SK-N-SH treated with all-trans-retinoic acid at 6 μM for 48 hours (cell line): Measurements from ENCODE around the gene CACNB4.

Experiments
- ARNTL ChIP-seq: fragments of 450-650 bp; formaldehyde crosslinking; IDR thresholded peaks from 2 replicates; pipeline ENCODE4 v1.5.0; 2020; ENCODE audit warnings: low read depth, mild to moderate bottlenecking, moderate library complexity, borderline replicate concordance
- CREB5 ChIP-seq: fragments of 250-450 bp; sonication (Bioruptor Pico); IDR thresholded peaks from 2 replicates; pipeline ENCODE4 v1.5.1; 2020; ENCODE audit warnings: low read depth, mild to moderate bottlenecking, moderate library complexity
- CSRNP3 ChIP-seq: fragments of 250-450 bp; sonication (Bioruptor Pico); IDR thresholded peaks from 2 replicates; pipeline ENCODE4 v1.5.1; 2021; ENCODE audit warnings: mild to moderate bottlenecking, moderate library complexity
- GLIS3 ChIP-seq: fragments of 250-450 bp; sonication (Bioruptor Pico); IDR thresholded peaks from 2 replicates; pipeline ENCODE4 v1.5.0; 2020; ENCODE audit warnings: mild to moderate bottlenecking, moderate library complexity
- ISL1 ChIP-seq: fragments of 250-450 bp; sonication (Bioruptor Pico); IDR thresholded peaks from 2 replicates; pipeline ENCODE4 v2.1.2; 2022; ENCODE audit warnings: mild to moderate bottlenecking, moderate library complexity
- PATZ1 ChIP-seq: fragments of 250-450 bp; sonication (Bioruptor Pico); IDR thresholded peaks from 2 replicates; pipeline ENCODE4 v1.8.0; 2020; ENCODE audit warnings: mild to moderate bottlenecking, moderate library complexity, borderline replicate concordance
- PPARA ChIP-seq: fragments of 250-450 bp; sonication (Bioruptor Pico); IDR thresholded peaks from 2 replicates; pipeline ENCODE4 v1.5.0; 2020; ENCODE audit warnings: mild to moderate bottlenecking, borderline replicate concordance
- TCF4 ChIP-seq: fragments of 250-450 bp; sonication (Bioruptor Pico); IDR thresholded peaks from 2 replicates; pipeline ENCODE4 v1.8.0; 2021; ENCODE audit warnings: mild to moderate bottlenecking, moderate library complexity, borderline replicate concordance
- TOX ChIP-seq: fragments of 250-450 bp; sonication (Bioruptor Pico); IDR thresholded peaks from 2 replicates; pipeline ENCODE4 v1.8.0; 2021; ENCODE audit warnings: mild to moderate bottlenecking, moderate library complexity, borderline replicate concordance
- ZFP3 ChIP-seq: fragments of 250-450 bp; sonication (Bioruptor Pico); IDR thresholded peaks from 2 replicates; pipeline ENCODE4 v1.5.0; 2020; ENCODE audit warnings: mild to moderate bottlenecking, moderate library complexity
- ZFP30 ChIP-seq: fragments of 450-650 bp; formaldehyde crosslinking; IDR thresholded peaks from 2 replicates; pipeline ENCODE4 v1.5.0; 2022; ENCODE audit warnings: mild to moderate bottlenecking, moderate library complexity
- ZNF70 ChIP-seq: fragments of 450-650 bp; formaldehyde crosslinking; IDR thresholded peaks from 2 replicates; pipeline ENCODE4 v1.5.0; 2020; ENCODE audit warnings: mild to moderate bottlenecking, moderate library complexity
- ZNF8 ChIP-seq: fragments of 450-650 bp; formaldehyde crosslinking; IDR thresholded peaks from 2 replicates; pipeline ENCODE4 v1.5.0; 2020; ENCODE audit warnings: mild to moderate bottlenecking, moderate library complexity
- TF ChIP-seq, protein P1 (sequence below): fragments of 250-450 bp; sonication (Bioruptor Pico); IDR thresholded peaks from 2 replicates; pipeline ENCODE4 v1.5.0; 2020; ENCODE audit warnings: mild to moderate bottlenecking, moderate library complexity

GRCh38 chr2:152097290-152097800 lies 1.5 kb downstream of the CACNB4 start:
- TF ChIP-seq ZFP3 (CRISPR knock-in tag) = no peak
- no peak for TF ChIP-seq TCF4 (CRISPR knock-in tag)
- no peak for TF ChIP-seq ARNTL (CRISPR knock-in tag)
- TF ChIP-seq GLIS3 (CRISPR knock-in tag) = no peak
- TF ChIP-seq TOX (CRISPR knock-in tag) = no peak
- TF ChIP-seq, protein P1, sequence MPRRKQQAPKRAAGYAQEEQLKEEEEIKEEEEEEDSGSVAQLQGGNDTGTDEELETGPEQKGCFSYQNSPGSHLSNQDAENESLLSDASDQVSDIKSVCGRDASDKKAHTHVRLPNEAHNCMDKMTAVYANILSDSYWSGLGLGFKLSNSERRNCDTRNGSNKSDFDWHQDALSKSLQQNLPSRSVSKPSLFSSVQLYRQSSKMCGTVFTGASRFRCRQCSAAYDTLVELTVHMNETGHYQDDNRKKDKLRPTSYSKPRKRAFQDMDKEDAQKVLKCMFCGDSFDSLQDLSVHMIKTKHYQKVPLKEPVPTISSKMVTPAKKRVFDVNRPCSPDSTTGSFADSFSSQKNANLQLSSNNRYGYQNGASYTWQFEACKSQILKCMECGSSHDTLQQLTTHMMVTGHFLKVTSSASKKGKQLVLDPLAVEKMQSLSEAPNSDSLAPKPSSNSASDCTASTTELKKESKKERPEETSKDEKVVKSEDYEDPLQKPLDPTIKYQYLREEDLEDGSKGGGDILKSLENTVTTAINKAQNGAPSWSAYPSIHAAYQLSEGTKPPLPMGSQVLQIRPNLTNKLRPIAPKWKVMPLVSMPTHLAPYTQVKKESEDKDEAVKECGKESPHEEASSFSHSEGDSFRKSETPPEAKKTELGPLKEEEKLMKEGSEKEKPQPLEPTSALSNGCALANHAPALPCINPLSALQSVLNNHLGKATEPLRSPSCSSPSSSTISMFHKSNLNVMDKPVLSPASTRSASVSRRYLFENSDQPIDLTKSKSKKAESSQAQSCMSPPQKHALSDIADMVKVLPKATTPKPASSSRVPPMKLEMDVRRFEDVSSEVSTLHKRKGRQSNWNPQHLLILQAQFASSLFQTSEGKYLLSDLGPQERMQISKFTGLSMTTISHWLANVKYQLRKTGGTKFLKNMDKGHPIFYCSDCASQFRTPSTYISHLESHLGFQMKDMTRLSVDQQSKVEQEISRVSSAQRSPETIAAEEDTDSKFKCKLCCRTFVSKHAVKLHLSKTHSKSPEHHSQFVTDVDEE (CRISPR knock-in tag) = no peak
- TF ChIP-seq ZNF8 (CRISPR knock-in tag) = no peak
- TF ChIP-seq PATZ1 (CRISPR knock-in tag) = no peak
- no peak for TF ChIP-seq CREB5 (CRISPR knock-in tag)
- no peak for TF ChIP-seq ZFP30
- no peak for TF ChIP-seq ISL1 (CRISPR knock-in tag)
- TF ChIP-seq ZNF70 (CRISPR knock-in tag) = no peak
- no peak for TF ChIP-seq PPARA (CRISPR knock-in tag)
- TF ChIP-seq CSRNP3 (CRISPR knock-in tag) = no peak
